Ishikawa (cell line): ENCODE data around the gene ACSM4.

Source experiments
- CEBPB ChIP-seq: IDR thresholded peaks from 2 replicates; pipeline ENCODE4 v1.6.1; 2012
- CREB1 ChIP-seq: IDR thresholded peaks from 2 replicates; pipeline ENCODE4 v1.6.1; 2012; ENCODE audit warnings: low read depth
- EGR1 ChIP-seq: IDR thresholded peaks from 2 replicates; pipeline ENCODE4 v1.6.1; 2012
- EP300 ChIP-seq: IDR thresholded peaks from 2 replicates; pipeline ENCODE4 v1.6.1; 2012; ENCODE audit warnings: borderline replicate concordance
- FOXM1 ChIP-seq: IDR thresholded peaks from 2 replicates; pipeline ENCODE4 v1.6.1; 2012; ENCODE audit warnings: low read depth, borderline replicate concordance
- NFIC ChIP-seq: IDR thresholded peaks from 2 replicates; pipeline ENCODE4 v1.6.1; 2012
- RAD21 ChIP-seq: IDR thresholded peaks from 2 replicates; pipeline ENCODE4 v1.6.1; 2012; ENCODE audit warnings: low read depth
- TAF1 ChIP-seq: IDR thresholded peaks from 2 replicates; pipeline ENCODE4 v1.6.1; 2012; ENCODE audit warnings: low read depth, mild to moderate bottlenecking
- TCF12 ChIP-seq: IDR thresholded peaks from 2 replicates; pipeline ENCODE4 v1.6.1; 2012; ENCODE audit warnings: low read depth
- TEAD4 ChIP-seq: IDR thresholded peaks from 2 replicates; pipeline ENCODE4 v1.6.1; 2012
- YY1 ChIP-seq: IDR thresholded peaks from 2 replicates; pipeline ENCODE4 v1.6.1; 2012; ENCODE audit warnings: low read depth
- ZBTB7A ChIP-seq: IDR thresholded peaks from 2 replicates; pipeline ENCODE4 v1.6.1; 2012; ENCODE audit warnings: low read depth
- TF ChIP-seq, protein P1 (sequence below): IDR thresholded peaks from 2 replicates; pipeline ENCODE4 v1.6.1; 2012; ENCODE audit warnings: low read depth, mild to moderate bottlenecking
- TF ChIP-seq, protein P2 (sequence below): IDR thresholded peaks from 2 replicates; pipeline ENCODE4 v1.6.1; 2012
- TF ChIP-seq, protein P3 (sequence below): IDR thresholded peaks from 2 replicates; pipeline ENCODE4 v1.6.1; 2012

The ACSM4 gene

DNA sequence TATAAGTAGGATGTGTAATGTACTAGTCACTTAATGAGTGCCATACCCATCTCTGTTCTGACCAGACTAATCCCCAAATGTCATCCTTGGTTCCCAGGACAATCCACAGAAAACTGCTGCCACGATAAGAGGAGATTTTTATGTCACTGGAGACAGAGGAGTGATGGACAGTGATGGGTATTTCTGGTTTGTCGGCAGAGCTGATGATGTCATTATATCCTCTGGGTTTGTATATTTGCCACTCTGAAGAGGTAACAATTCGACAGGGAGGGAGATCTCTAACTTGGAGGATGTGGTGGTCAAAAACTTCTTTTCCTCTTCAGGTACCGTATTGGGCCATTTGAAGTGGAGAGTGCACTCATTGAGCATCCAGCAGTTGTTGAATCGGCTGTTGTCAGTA lies 20.3 kb downstream of the ACSM4 start:
- TF ChIP-seq EP300: no peak
- no peak for TF ChIP-seq ZBTB7A
- TF ChIP-seq, protein P1, sequence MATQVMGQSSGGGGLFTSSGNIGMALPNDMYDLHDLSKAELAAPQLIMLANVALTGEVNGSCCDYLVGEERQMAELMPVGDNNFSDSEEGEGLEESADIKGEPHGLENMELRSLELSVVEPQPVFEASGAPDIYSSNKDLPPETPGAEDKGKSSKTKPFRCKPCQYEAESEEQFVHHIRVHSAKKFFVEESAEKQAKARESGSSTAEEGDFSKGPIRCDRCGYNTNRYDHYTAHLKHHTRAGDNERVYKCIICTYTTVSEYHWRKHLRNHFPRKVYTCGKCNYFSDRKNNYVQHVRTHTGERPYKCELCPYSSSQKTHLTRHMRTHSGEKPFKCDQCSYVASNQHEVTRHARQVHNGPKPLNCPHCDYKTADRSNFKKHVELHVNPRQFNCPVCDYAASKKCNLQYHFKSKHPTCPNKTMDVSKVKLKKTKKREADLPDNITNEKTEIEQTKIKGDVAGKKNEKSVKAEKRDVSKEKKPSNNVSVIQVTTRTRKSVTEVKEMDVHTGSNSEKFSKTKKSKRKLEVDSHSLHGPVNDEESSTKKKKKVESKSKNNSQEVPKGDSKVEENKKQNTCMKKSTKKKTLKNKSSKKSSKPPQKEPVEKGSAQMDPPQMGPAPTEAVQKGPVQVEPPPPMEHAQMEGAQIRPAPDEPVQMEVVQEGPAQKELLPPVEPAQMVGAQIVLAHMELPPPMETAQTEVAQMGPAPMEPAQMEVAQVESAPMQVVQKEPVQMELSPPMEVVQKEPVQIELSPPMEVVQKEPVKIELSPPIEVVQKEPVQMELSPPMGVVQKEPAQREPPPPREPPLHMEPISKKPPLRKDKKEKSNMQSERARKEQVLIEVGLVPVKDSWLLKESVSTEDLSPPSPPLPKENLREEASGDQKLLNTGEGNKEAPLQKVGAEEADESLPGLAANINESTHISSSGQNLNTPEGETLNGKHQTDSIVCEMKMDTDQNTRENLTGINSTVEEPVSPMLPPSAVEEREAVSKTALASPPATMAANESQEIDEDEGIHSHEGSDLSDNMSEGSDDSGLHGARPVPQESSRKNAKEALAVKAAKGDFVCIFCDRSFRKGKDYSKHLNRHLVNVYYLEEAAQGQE: no peak

DNA sequence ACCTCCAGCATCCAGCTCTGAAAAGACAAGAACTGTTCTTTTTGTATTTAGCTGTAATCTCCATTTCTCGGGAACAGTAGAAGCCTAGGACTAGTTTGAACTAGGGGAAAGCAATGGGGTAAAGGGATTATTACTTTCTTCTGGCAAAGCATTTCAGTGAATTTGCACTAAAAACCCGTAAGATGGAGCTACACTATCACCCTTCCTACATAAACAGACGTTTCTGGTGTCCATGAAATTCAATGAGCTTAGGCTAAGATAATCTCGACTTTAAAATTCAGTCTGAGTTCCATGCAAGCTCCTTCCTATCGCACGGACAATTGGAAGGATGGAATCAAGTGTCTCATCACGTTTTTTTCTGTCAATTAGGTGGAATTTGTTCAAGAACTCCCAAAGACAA lies 24.0 kb downstream of the ACSM4 start:
- TF ChIP-seq YY1 (no peak), TAF1 (no peak), CREB1 (no peak), TCF12 (no peak), EP300 (no peak), TEAD4 (no peak), EGR1 (no peak), NFIC (no peak), FOXM1 (no peak), RAD21 (no peak), CEBPB (no peak), ZBTB7A (no peak)
- TF ChIP-seq, protein P2, sequence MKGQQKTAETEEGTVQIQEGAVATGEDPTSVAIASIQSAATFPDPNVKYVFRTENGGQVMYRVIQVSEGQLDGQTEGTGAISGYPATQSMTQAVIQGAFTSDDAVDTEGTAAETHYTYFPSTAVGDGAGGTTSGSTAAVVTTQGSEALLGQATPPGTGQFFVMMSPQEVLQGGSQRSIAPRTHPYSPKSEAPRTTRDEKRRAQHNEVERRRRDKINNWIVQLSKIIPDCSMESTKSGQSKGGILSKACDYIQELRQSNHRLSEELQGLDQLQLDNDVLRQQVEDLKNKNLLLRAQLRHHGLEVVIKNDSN: no peak
- TF ChIP-seq, protein P3, sequence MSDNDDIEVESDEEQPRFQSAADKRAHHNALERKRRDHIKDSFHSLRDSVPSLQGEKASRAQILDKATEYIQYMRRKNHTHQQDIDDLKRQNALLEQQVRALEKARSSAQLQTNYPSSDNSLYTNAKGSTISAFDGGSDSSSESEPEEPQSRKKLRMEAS: no peak
- TF ChIP-seq, protein P1: no peak

DNA sequence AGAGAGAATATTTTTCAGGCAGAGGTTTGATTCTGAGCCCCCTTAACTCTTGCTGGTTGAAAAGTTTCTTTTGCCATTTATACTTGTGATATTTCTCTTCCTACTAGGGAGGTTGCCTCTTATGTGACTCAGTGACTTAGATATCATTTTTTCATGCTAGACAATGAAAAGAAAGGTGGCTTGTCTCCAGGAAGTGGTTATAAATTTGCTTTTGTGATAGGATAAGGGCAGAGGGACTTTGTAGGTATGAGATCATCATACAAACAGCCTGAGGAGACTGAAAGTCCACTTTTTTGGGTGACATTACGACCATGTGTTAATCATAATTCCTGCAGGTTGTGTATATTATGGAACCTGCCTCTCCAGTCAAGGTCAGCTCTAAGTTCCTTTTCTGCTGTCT lies 35.8 kb downstream of the ACSM4 start:
- TF ChIP-seq ZBTB7A (no peak), FOXM1 (no peak), EP300 (no peak), RAD21 (no peak), TAF1 (no peak), TCF12 (no peak), NFIC (no peak), CREB1 (no peak), CEBPB (no peak), YY1 (no peak), EGR1 (no peak), TEAD4 (no peak)
- TF ChIP-seq, protein P1: no peak
- TF ChIP-seq, protein P2: no peak
- TF ChIP-seq, protein P3: no peak

DNA sequence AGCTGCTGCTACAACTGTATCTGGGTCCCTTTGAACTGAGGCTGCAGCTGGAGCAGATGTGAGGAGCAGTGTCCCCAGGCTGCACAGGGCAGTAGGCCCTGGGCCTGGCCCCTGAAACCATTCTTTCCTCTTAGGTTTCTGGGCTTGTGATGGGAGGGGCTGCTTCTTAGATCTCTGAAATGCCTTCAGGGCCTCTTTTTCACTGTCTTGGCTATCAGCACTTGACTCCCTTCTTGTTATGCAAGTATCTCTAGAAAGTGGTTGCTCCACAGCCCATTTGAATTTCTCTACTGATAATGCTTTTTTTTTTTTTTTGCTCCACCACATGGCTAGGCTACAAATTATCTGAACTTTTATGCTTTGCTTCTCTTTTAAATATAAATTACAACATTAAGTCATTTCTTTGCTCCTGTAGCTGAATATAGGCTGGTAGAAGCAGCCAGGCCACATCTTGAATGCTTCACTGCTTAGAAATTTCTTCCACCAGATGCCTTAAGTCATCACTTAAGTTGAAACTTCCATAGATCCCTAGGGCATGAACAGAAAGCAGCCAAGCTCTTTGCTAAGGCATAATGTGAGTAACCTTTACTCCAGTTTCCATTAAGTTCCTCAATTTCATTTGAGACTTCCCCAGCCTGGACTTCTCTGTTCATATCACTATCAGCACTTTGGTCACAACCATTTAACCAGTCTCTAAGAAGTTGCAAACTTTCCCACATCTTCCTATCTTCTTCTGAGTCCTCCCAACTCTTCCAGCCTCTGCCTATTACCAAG lies 41.1 kb downstream of the ACSM4 start:
- TF ChIP-seq, protein P1: no peak
- TF ChIP-seq, protein P3: no peak
- TF ChIP-seq EP300 (no peak), NFIC (no peak), RAD21 (no peak), TEAD4 (no peak)
